ES-I3 (cell line): ENCODE data around the gene MUC13.

Experiments
- H3K36me3 ChIP-seq: 2 replicates; pipeline ENCODE4 v1.6.1; 2013; ENCODE audit warnings: mild to moderate bottlenecking, low read length, control low read depth, moderate library complexity; ENCODE audit not compliant: insufficient read depth
- H3K4me1 ChIP-seq: 2 replicates; pipeline ENCODE4 v1.6.1; 2013; ENCODE audit warnings: mild to moderate bottlenecking, control low read depth, low read length; ENCODE audit not compliant: insufficient read depth
- H3K9ac ChIP-seq: 2 replicates; pipeline ENCODE4 v1.6.1; 2013; ENCODE audit warnings: low read depth, mild to moderate bottlenecking, low read length, moderate library complexity
- H3K9me3 ChIP-seq: 2 replicates; pipeline ENCODE4 v1.6.1; 2013; ENCODE audit warnings: mild to moderate bottlenecking, low read length, moderate library complexity; ENCODE audit not compliant: control insufficient read depth, insufficient read depth

MUC13 gene

DNA sequence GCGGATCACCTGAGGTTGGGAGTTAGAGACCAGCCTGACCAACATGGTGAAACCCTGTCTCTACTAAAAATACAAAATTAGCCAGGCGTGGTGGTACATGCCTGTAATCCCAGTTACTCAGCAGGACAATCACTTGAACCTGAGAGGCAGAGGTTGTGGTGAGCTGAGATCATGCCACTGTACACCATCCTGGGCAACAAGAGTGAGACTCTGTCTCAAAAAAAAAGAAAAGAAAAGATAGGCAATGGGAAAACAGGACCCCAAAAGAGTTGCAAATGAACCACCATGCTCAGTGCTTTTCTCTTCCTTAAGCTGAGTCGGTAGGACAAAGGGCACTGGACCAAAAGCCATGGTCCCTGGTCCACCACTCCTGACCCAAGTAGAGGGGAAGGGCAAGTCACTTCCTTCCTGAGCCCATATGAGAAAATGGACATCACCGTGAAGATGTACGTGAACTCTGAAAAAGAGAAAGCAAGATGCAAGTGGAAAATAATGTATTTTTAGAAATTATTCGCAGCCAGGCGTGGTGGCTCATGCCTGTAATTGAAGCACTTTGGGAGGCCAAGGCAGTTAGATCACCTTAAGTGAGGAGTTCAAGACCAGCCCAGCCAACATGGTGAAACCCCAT, 50.0 kb downstream of the MUC13 start:
- Histone ChIP-seq H3K9ac (no peak overlapping the region), H3K4me1 (peaks cover 44% of the 10 kb centered on the region), H3K9me3 (no peaks in the 10 kb centered on the region), H3K36me3 (no peaks in the 10 kb centered on the region)

DNA sequence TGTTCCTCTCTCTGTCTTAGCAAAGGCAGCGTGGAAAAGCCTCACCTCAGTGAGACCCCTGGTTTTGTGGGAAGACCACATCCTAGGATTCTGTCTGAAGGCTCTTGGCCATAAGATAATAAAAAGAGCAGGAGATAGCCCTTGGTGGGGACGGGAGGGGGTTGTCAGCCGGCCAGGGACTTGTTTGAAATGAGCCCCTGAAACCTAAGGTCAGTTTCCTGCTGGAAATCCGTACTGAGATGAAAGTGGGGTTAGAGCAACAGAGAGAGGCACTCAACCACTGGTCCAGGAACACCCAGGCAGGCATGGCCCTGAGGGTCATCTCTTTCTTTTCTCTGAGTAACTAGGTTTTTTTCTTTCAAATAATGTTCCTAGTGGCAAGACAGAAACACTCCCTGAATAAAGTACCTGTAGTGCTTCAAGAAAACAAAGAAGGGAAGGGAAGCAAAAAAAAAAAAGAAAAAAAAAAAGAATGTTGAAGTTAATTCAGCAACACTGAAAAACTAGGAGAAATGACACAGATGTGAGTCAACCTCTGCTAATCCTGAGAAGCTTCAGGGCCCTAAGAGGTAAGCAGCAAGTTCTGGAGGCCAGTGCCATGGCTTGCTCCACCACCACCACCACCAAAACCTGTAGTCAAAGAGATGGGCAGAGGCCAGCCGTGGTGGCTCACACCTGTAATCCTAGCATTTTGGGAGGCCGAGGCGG, 50.6 kb downstream of the MUC13 start:
- no peaks in the 10 kb centered on the region for H3K36me3 ChIP-seq
- H3K9me3 ChIP-seq = no peaks in the 10 kb centered on the region
- H3K4me1 ChIP-seq = peaks cover 44% of the 10 kb centered on the region
- no peak overlapping the region for H3K9ac ChIP-seq

DNA sequence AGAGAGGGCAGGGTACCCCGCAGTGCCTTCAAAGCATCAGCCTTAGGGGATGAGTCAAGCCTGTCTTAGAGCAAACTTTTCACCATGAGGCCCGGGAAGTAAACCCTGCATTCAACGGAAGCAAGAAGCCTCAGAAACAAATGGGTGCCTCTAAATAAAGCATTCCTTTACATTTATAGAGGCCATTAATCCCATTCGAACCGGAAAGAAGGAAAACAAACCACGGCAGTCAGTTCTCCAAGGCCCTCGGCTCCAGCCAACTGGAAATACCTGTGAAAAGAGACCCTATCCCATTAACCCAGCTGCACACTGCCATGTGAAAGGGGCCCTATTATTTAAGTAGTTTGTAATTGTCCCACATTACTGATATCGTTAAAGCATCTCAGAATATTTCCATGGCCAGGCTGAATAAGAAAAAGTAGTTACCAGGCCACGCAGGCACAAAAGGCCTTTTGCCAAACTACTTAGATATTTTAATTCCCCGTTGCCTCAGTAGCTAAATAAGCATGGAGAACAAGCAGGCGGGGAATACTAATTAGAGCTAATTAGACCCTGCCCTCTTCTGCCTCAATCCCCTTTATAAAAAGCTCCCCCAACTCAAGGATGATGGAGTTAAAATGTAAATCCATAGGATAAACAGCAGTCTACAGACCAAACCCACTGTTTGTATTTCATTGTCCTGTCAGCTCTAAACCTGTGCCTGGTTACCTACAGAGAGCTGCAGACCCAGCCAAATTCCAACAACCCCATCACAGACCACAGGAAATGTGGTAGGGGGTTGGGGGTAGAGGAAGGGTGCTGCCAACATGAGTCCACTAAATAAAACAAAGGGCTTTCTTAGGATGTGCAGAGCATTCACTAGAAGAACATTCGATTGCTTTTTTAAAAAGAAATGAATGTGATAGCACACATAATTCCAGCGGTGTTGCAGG, 51.5 kb downstream of the MUC13 start:
- Histone ChIP-seq H3K9ac (no peak overlapping the region), H3K36me3 (no peaks in the 10 kb centered on the region), H3K4me1 (peaks cover 36% of the 10 kb centered on the region), H3K9me3 (no peaks in the 10 kb centered on the region)

DNA sequence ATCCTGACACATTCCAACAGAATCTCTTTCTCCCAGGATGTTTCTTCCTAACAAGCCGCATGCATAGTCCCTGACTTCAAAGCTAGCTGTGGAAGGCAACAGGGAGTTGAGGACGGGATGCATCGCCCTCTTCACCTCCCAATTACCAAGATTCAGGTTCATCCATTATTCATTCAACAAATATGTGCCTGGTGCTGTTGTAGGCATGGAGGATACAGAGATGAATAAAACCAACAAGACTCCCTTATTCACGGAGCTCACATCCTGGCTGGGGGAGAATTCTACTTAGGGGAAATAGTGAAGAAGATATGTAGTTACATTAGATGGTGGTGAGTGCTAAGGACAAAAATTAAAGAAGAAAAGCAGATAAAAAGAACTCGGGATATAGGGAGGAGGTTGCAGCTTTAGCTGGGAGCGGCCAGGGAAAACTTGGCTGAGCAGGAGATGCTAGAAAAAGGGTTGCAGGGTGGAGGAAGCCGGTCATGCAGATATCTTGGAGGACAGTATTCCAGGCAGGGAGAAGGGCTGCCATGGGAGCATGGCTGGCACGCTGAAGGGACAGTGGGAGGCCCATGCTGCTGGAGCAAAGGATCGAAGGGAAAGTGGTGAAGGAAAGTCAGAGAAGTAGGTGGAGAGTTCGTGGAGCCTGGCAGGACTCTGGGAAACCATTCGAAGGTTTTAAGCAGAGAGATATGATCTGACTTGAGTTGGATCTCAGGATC, 52.4 kb downstream of the MUC13 start:
- Histone ChIP-seq H3K9me3 (no peaks in the 10 kb centered on the region), H3K36me3 (no peaks in the 10 kb centered on the region), H3K9ac (no peak overlapping the region), H3K4me1 (peaks cover 36% of the 10 kb centered on the region)

DNA sequence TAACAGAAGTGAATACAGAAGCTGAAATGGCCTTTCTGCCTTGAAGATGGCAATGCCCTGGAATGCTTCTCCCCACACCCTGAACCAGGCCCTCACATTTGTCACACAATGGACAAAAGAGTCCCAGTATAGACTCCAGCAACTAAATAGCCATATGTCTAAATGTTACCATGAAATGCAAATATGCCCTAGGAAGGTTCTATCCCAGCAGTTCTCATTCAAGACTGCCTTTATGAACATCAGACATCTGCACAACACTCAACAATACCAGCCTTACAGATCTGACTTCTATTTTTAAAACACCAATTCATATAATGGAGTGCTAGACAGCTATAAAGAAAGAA, 55.2 kb downstream of the MUC13 start:
- Histone ChIP-seq H3K36me3 (no peaks in the 10 kb centered on the region; the same call in 1 of the 2 replicates), H3K9me3 (no peaks in the 10 kb centered on the region), H3K4me1 (peaks cover 34% of the 10 kb centered on the region), H3K9ac (no peak overlapping the region)

DNA sequence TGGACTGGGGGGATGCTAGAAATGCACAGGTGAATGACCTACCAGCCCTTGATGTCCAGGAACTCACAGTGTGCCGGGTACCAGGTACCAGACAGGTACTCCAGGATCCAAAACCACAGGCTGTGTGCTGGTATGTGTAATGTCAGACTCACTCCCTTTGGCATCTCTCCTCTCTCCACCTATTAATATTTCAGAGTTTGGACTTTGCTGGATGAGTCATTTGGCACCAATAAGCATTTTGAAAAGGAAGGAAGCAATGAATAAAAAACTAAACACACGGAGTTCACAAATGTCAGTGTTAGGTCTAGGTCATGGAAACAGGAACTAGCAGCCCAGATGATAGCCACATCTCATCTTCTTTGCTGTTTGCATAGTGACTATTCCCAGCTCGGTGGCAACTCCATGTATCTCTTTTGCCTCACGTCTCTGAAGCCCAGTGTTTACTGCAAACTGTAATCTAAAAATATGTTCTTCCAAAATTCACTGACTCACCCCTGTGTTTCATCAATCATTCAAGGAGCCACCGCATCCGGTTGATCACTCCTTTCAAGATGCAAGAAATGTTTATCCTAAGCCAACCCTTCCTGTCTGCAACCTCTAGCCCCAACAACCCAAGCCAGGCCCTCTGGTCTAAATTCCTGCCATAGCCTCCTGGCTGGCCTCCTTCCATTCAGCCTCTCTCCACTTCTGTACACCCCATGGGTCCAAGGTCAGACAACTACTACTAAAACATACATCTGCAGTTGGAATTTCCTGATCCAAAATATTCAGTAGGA, 55.8 kb downstream of the MUC13 start:
- H3K4me1 ChIP-seq = peaks cover 33% of the 10 kb centered on the region
- no peaks in the 10 kb centered on the region for H3K9me3 ChIP-seq
- H3K36me3 ChIP-seq = no peaks in the 10 kb centered on the region; the same call in 1 of the 2 replicates
- no peak overlapping the region for H3K9ac ChIP-seq

DNA sequence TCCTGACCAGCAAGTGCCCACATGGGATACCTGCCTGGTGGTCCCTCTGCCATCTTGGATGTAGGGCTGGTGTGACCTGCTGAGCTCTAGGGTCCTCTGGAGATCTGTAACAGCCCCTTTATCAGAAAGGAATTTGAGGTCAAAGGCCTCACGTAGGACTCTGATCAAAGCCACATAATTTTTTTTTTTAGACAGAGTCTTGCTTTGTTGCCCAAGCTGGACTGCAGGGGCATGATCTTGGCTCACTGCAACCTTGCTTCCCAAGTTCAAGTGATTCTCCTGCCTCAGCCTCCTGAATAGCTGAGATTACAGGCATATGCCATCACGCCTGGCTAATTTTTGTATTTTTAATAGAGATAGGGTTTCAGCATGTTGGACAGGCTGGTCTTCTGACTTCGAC, 56.9 kb downstream of the MUC13 start:
- H3K9ac ChIP-seq = no peak overlapping the region
- no peaks in the 10 kb centered on the region for H3K9me3 ChIP-seq
- H3K4me1 ChIP-seq = peaks cover 27% of the 10 kb centered on the region
- no peaks in the 10 kb centered on the region; the same call in 1 of the 2 replicates for H3K36me3 ChIP-seq

DNA sequence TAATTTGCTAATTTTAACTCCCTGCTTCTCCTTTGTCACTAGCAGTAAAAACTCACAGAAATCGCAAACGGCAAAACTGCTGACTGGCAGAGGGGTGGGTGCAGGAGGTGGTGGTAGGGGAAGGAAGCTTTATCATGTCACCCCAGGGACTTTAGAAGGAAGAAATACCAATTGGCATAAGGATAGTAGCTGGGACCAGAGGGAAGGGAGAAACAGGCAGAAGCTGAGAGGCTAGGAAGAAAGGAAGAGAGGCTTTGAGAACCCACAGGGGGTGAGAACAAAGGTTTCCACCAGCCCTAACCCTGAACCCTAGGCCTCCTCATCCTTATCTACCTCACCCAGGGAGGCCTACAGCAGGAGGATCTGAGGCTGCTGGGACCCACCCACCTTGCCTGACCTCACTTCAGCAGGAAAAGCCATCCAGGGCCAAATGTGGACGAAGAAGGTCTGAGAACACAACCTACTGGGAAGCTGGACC, 58.1 kb downstream of the MUC13 start:
- no peaks in the 10 kb centered on the region for H3K9me3 ChIP-seq
- peaks cover 2% of the 10 kb centered on the region; the same call in 1 of the 2 replicates for H3K36me3 ChIP-seq
- peaks cover 20% of the 10 kb centered on the region for H3K4me1 ChIP-seq
- no peak overlapping the region for H3K9ac ChIP-seq

DNA sequence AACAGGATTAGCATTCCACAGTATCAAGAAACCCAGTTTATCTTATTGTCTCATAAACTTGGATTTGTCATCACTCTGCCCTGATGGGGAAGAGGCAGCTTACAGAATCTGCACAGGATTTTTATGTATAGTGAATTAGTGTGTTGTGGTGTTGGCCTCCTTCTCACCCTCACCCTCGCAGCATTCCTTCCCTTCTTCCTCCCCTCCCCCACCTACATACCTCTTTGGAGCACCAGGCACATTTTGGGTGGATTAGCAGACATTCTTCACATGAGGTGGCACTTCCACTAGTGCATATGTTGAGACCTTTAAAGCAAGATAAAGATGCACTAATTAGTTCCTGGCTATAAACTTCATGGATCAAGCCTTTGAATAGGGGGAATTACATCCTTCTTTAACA, 61.3 kb downstream of the MUC13 start:
- Histone ChIP-seq H3K36me3 (peaks cover 7% of the 10 kb centered on the region; the same call in 1 of the 2 replicates), H3K4me1 (peaks cover 15% of the 10 kb centered on the region), H3K9ac (no peak overlapping the region), H3K9me3 (no peaks in the 10 kb centered on the region)

DNA sequence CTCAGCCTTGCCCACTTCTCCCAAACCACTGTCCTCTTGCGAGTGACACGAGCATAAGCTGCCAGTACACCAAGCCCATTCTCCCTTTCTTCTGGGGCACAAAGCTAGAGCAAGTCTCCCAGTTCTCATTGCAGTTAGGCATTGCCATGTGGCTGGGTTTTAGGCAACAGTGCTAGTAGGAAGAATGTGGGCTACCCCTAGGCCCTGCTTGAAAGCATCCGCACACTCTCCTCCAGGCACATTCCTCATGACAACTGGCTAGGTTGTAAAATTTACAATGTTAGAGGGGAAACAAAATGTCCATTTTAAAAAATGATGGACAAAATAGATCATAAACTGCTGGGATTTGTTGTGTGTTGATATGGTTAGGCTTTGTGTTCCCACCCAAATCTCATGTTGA, 67.0 kb downstream of the MUC13 start:
- H3K4me1 ChIP-seq = no peaks in the 10 kb centered on the region
- no peaks in the 10 kb centered on the region for H3K9me3 ChIP-seq
- no peak overlapping the region for H3K9ac ChIP-seq
- peaks cover 10% of the 10 kb centered on the region; the same call in 1 of the 2 replicates for H3K36me3 ChIP-seq

DNA sequence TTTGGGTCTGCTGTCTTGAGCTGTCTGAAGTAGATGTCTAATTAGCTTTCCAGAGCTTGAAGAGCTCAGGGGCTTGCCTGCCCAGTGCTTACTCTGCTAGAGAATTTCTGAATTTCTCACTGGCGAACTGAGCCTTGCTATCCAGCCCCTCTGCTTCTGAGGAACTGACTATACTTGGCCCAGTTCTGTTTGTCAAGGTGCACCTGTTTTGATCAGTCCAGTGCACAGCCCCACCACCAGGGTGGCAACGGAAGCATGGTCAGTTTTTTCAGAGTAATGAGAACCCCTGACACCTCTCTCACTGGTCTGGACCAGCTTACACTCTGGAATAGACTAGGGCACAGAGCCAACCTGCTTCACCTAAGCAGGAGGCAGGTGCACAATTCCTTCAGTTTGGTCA, 72.5 kb downstream of the MUC13 start:
- no peak overlapping the region for H3K9ac ChIP-seq
- no peaks in the 10 kb centered on the region for H3K9me3 ChIP-seq
- peaks cover 12% of the 10 kb centered on the region for H3K36me3 ChIP-seq
- peaks cover 7% of the 10 kb centered on the region for H3K4me1 ChIP-seq

DNA sequence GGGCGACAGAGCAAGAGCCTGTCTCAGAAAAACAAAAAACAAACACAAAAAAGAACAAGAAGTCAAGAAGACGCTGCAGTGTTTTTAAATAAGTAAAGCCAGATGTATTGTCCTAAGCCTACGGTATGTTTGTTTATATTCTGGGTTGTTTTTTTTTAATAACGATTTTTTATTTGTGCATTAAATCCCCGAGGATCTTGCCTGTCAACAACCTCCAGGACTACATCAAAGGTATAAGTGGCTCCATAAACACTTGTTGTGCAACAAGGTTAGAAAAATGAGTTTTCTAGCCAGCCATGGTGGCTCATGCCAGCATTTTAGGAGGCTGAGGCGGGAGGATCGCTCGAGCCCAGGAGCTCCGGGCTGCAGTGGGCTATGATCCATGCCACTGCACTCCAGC, 73.5 kb downstream of the MUC13 start:
- Histone ChIP-seq H3K9ac (no peak overlapping the region), H3K36me3 (peaks cover 10% of the 10 kb centered on the region), H3K4me1 (peaks cover 7% of the 10 kb centered on the region), H3K9me3 (no peaks in the 10 kb centered on the region)

DNA sequence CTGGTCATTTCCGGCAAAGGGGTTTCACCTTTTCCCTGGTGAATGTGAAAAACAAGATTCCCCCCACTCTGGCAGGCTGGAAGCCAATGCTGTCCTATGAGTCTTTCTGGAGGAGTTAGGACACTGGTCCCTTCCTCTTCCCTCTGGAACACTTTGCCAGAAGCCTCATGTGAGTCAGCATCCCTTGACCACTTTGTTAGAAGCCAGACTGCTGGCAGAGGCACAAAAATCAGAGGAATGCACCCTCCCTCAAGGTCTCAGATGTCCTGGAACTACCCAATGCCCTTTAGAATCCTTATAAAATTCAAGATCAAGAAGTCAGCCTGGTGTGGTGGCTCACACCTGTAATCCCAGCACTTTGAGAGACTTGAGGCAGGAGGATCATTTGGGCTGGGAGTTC, 74.0 kb downstream of the MUC13 start:
- Histone ChIP-seq H3K36me3 (peaks cover 14% of the 10 kb centered on the region), H3K9ac (no peak overlapping the region), H3K4me1 (peaks cover 7% of the 10 kb centered on the region)

More for the DNA sequence above, 74.0 kb downstream of the MUC13 start:
- no peaks in the 10 kb centered on the region for H3K9me3 ChIP-seq
